Calu3 (cell line): Measurements from ENCODE around the gene CORO6. TPM values are rescaled to one million over a fixed set of nuclear protein-coding genes. Genes with fewer than 3 reads are reported as not detected.

ENCODE experiments used
- BruUV-seq: library from RNA; stranded (reverse); fragments of 400-500 nt; replicated peaks from 2 replicates; lab custom pipeline; 2021; lab: Mats Ljungman, UMichigan
- CTCF ChIA-PET: fragments of 300-600 bp; sonication (Branson Sonifier 250); formaldehyde crosslinking; loops from one replicate; lab custom pipeline; 2022; ENCODE audit warnings: antibody characterized with exemption; lab: Charles Lee
- DNase-seq: peaks from one replicate; pipeline ENCODE4 v3.0.0; 2022
- H3K27ac Mint-ChIP-seq: one replicate; pipeline ENCODE4 v1.8.0; 2022; ENCODE audit warnings: mixed read lengths; ENCODE audit not compliant: unreplicated experiment
- H3K27me3 Mint-ChIP-seq: one replicate; pipeline ENCODE4 v1.8.0; 2022; ENCODE audit warnings: mixed read lengths; ENCODE audit not compliant: unreplicated experiment
- H3K36me3 Mint-ChIP-seq: one replicate; pipeline ENCODE4 v1.8.0; 2022; ENCODE audit warnings: mild to moderate bottlenecking, moderate library complexity, mixed read lengths; ENCODE audit not compliant: insufficient read depth, unreplicated experiment
- H3K4me1 Mint-ChIP-seq: one replicate; pipeline ENCODE4 v1.8.0; 2022; ENCODE audit warnings: mild to moderate bottlenecking, low read depth, mixed read lengths; ENCODE audit not compliant: unreplicated experiment
- H3K4me3 Mint-ChIP-seq: one replicate; pipeline ENCODE4 v1.8.0; 2022; ENCODE audit warnings: mild to moderate bottlenecking, low read depth, moderate library complexity, mixed read lengths; ENCODE audit not compliant: unreplicated experiment
- H3K9me3 Mint-ChIP-seq: one replicate; pipeline ENCODE4 v1.8.0; 2022; ENCODE audit warnings: low read depth, mixed read lengths; ENCODE audit not compliant: unreplicated experiment
- intact Hi-C: fragments of 100-400 bp; cut with micrococcal nuclease; formaldehyde crosslinking; loops from one replicate; pipeline ENCODE4 v1.10.0; 2022; ENCODE audit not compliant: unreplicated experiment
- total RNA-seq: library from RNA; stranded (reverse); gene quantifications from 2 replicates; pipeline ENCODE4 v1.2.3, GENCODE V29; 2022
- TF ChIP-seq, protein P1 (sequence below): fragments of 200-600 bp; IDR thresholded peaks from one replicate; pipeline ENCODE4 v1.8.0; 2022; ENCODE audit warnings: antibody characterized with exemption; ENCODE audit not compliant: unreplicated experiment

Gene CORO6
- total RNA-seq, 1 experiment from 2014 or later = 0.47 TPM

DNA sequence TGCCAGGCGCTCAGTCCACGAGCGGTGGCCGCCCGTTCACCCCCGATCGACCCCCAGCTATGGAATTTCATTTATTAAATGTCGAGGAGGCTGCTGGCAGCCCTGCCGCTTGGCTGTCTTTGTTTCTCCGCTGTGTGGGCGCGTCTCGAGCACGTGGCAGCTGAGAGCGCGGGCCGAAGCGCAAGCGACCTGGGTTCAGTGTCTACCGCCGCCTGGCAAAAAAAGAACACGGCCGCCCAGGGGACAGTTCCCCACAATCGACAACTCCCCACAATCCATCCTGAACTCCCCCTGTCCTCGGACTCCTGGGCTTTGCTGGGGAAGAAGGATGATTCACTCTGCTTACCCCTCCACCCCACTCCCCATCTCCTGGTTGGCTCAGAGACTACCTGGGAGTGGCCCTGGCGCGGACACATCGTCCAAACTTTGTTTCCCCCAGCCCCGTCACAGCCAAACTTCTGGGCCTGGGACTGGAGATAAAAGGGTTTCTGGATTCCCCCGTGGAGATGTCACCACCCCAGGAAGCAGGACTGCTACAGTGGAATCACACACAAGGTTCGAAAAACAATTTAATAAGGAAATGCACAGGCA is 31.5 kb downstream of the CORO6 start:
- TF ChIP-seq, protein P1, sequence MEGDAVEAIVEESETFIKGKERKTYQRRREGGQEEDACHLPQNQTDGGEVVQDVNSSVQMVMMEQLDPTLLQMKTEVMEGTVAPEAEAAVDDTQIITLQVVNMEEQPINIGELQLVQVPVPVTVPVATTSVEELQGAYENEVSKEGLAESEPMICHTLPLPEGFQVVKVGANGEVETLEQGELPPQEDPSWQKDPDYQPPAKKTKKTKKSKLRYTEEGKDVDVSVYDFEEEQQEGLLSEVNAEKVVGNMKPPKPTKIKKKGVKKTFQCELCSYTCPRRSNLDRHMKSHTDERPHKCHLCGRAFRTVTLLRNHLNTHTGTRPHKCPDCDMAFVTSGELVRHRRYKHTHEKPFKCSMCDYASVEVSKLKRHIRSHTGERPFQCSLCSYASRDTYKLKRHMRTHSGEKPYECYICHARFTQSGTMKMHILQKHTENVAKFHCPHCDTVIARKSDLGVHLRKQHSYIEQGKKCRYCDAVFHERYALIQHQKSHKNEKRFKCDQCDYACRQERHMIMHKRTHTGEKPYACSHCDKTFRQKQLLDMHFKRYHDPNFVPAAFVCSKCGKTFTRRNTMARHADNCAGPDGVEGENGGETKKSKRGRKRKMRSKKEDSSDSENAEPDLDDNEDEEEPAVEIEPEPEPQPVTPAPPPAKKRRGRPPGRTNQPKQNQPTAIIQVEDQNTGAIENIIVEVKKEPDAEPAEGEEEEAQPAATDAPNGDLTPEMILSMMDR = no peak
- intact Hi-C loops = no loop called here
- peak overlapping the region; percentile 74 for H3K27ac Mint-ChIP-seq
- CTCF ChIA-PET = interaction anchor here (0.6 to 3.4 kb wide), 11 partner anchors 11 to 339 kb away, joined by 3 to 36 read pairs (median 4); partner anchors contain the start of genes ABHD15, NUFIP2, SSH2 and TP53I13
- DNase-seq = peak; percentile 40
- H3K27me3 Mint-ChIP-seq = no peaks in the 10 kb centered on the region
- peaks cover 41% of the 10 kb centered on the region for H3K4me1 Mint-ChIP-seq
- no TSS peak for BruUV-seq
- H3K4me3 Mint-ChIP-seq = peak overlapping the region; percentile 79
- H3K9me3 Mint-ChIP-seq = no peaks in the 10 kb centered on the region
- H3K36me3 Mint-ChIP-seq = peaks cover 60% of the 10 kb centered on the region

GRCh38 chr17:29590411-29591145 is 32.1 kb downstream of the CORO6 start:
- no TSS peak for BruUV-seq
- TF ChIP-seq, protein P1 = no peak
- intact Hi-C loops = no loop called here
- peak overlapping the region; percentile 78 for H3K27ac Mint-ChIP-seq
- H3K4me3 Mint-ChIP-seq = peak overlapping the region; percentile 79
- no peaks in the 10 kb centered on the region for H3K9me3 Mint-ChIP-seq
- peaks cover 41% of the 10 kb centered on the region for H3K4me1 Mint-ChIP-seq
- no peak for DNase-seq
- peaks cover 60% of the 10 kb centered on the region for H3K36me3 Mint-ChIP-seq
- no peaks in the 10 kb centered on the region for H3K27me3 Mint-ChIP-seq
- CTCF ChIA-PET = interaction anchor here (0.6 to 3.4 kb wide), 8 partner anchors 10 to 341 kb away, joined by 3 to 36 read pairs (median 4); partner anchors contain the start of gene TP53I13

- DNase-seq = peak; percentile 91
- Mint-ChIP-seq H3K36me3 (peaks cover 60% of the 10 kb centered on the region), H3K9me3 (no peaks in the 10 kb centered on the region), H3K27me3 (no peaks in the 10 kb centered on the region), H3K4me3 (peak within 1 kb of the TSS; percentile 79), H3K4me1 (peaks cover 41% of the 10 kb centered on the region), H3K27ac (peak within 1 kb of the TSS; percentile 78)
- CTCF ChIA-PET = interaction anchor here (1.0 to 3.4 kb wide), 2 partner anchors 28 to 220 kb away, joined by 3 to 36 read pairs; no protein-coding TSS in a partner anchor
- no TSS peak for BruUV-seq
- intact Hi-C loops = no loop called here
- TF ChIP-seq, protein P1 = peak; percentile 11
Observed at GRCh38 chr17:29589524-29590410, 32.9 kb downstream of the CORO6 start, which contains the start of gene GIT1. Gene GIT1 (minus strand): TSS chr17:29589648. CDS start chr17:29589378, 270 bp downstream.
